PC-9 (cell line): ENCODE measurements around the gene CCDC63. TPM values are rescaled to one million over a fixed set of nuclear protein-coding genes. Genes with fewer than 3 reads are reported as not detected.

Experiments
- BruUV-seq: library from RNA; stranded (reverse); fragments of 400-500 nt; replicated peaks from 2 replicates; lab custom pipeline; 2021; lab: Mats Ljungman, UMichigan
- CTCF ChIA-PET: fragments of 300-600 bp; sonication (Branson Sonifier 250); formaldehyde crosslinking; loops from one replicate; lab custom pipeline; 2022; ENCODE audit warnings: antibody characterized with exemption; lab: Charles Lee
- POLR2A ChIA-PET: fragments of 300-600 bp; sonication (Branson Sonifier 250); formaldehyde crosslinking; loops from one replicate; lab custom pipeline; 2022; ENCODE audit warnings: antibody characterized with exemption; ENCODE audit not compliant: unreplicated experiment; lab: Charles Lee
- DNase-seq, 2 experiments: peaks; one replicate each; pipeline versions ENCODE4 v3.0.0 to v3.0.0-alpha.2; 2015 to 2022; ENCODE audit warnings: mixed read lengths in 1 of 2
- H2AFZ ChIP-seq: fragments of 200-600 bp; sonication (generic); 2 replicates; pipeline ENCODE4 v1.8.1; 2017; ENCODE audit warnings: antibody characterized with exemption
- H3F3A ChIP-seq: fragments of 200-600 bp; sonication (generic); 2 replicates; pipeline ENCODE4 v1.8.1; 2017; ENCODE audit warnings: antibody characterized with exemption, mild to moderate bottlenecking, low read depth; ENCODE audit not compliant: insufficient read depth
- H3K27ac ChIP-seq: fragments of 200-600 bp; sonication (generic); 2 replicates; pipeline ENCODE4 v1.6.1; 2016; ENCODE audit warnings: mixed run types
- H3K27me3 ChIP-seq: fragments of 200-600 bp; sonication (generic); 2 replicates; pipeline ENCODE4 v1.6.1; 2016; ENCODE audit warnings: low read depth, mixed run types; ENCODE audit not compliant: insufficient read depth
- H3K36me3 ChIP-seq: fragments of 200-600 bp; sonication (generic); 2 replicates; pipeline ENCODE4 v1.6.1; 2016; ENCODE audit warnings: low read depth, mixed run types
- H3K4me1 ChIP-seq: fragments of 200-600 bp; sonication (generic); replicated peaks from 2 replicates; pipeline ENCODE4 v1.6.1; 2016; ENCODE audit warnings: mixed run types; ENCODE audit not compliant: insufficient read depth
- H3K4me2 ChIP-seq: fragments of 200-600 bp; sonication (generic); 2 replicates; pipeline ENCODE4 v1.6.1; 2017; ENCODE audit warnings: mixed run types
- H3K4me3 ChIP-seq: fragments of 200-600 bp; sonication (generic); 2 replicates; pipeline ENCODE4 v1.6.1; 2016; ENCODE audit warnings: mixed run types
- H3K79me2 ChIP-seq: fragments of 200-600 bp; sonication (generic); 2 replicates; pipeline ENCODE4 v1.6.1; 2017; ENCODE audit warnings: low read depth, mixed run types
- H3K9me2 ChIP-seq: fragments of 200-600 bp; sonication (generic); 2 replicates; pipeline ENCODE4 v1.8.1; 2017; ENCODE audit warnings: mild to moderate bottlenecking; ENCODE audit not compliant: insufficient read depth
- H3K9me3 ChIP-seq: fragments of 200-600 bp; sonication (generic); 2 replicates; pipeline ENCODE4 v1.8.1; 2016; ENCODE audit warnings: low read depth; ENCODE audit not compliant: insufficient read depth
- H4K20me1 ChIP-seq: fragments of 200-600 bp; sonication (generic); 2 replicates; pipeline ENCODE4 v1.8.1; 2017; ENCODE audit not compliant: insufficient read depth
- EZH2 ChIP-seq: fragments of 200-600 bp; sonication (generic); IDR thresholded peaks from 2 replicates; pipeline ENCODE4 v1.8.0; 2017; ENCODE audit warnings: antibody characterized with exemption, low read depth
- intact Hi-C: fragments of 100-400 bp; cut with micrococcal nuclease; formaldehyde crosslinking; loops from one replicate; pipeline ENCODE4 v1.10.0; 2022; ENCODE audit not compliant: unreplicated experiment
- total RNA-seq: library from RNA; stranded (reverse); gene quantifications from 2 replicates; pipeline ENCODE4 v1.2.3, GENCODE V29; 2021
- TF ChIP-seq, protein P1 (sequence below): fragments of 200-600 bp; sonication (generic); conservative IDR thresholded peaks from 2 replicates; pipeline ENCODE4 v1.6.1; 2017; ENCODE audit warnings: mixed run types, antibody characterized with exemption, mild to moderate bottlenecking, moderate library complexity

The CCDC63 gene
- total RNA-seq, 1 experiment from 2014 or later: not detected

DNA sequence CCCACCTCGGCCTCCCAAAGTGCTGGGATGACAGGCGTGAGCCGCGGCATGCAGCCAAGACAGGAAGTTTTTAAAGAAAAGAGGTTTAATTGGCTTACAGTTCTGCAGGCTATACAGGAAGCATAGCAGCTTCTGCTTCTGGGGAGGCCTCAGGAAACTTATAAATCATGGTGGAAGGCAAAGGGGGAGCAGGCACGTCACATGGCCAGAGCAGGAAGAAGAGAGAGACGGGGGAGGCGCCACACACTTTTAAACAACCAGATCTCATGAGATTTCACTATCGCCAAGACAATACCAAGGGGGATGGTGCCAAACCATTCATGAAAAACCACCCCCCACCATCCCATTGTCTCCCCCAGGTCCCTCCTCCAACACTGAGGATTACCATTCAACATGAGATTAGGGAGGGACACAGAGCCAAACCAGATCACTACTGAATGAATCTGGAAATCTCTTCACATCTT is 14.1 kb downstream of the CCDC63 start:
- CTCF ChIA-PET: interaction anchor here (0.5 to 0.6 kb wide), 2 partner anchors 15 to 32 kb away, joined by 3 to 12 read pairs; no protein-coding TSS in a partner anchor
- Histone ChIP-seq H3K9me2 (no peaks in the 10 kb centered on the region), H3K27me3 (0 out of 2 replicates have a peak, but pooled peaks cover 14% of the 10 kb centered on the region), H3K9me3 (no peaks in the 10 kb centered on the region), H3K4me2 (no peak overlapping the region), H3K4me3 (no peak overlapping the region), H3K4me1 (no peaks in the 10 kb centered on the region), H2AFZ (no peak overlapping the region), H3K79me2 (no peaks in the 10 kb centered on the region), H3K36me3 (no peaks in the 10 kb centered on the region), H3K27ac (no peak overlapping the region), H4K20me1 (no peaks in the 10 kb centered on the region), H3F3A (no peaks in the 10 kb centered on the region)
- no peak for TF ChIP-seq EZH2
- TF ChIP-seq, protein P1, sequence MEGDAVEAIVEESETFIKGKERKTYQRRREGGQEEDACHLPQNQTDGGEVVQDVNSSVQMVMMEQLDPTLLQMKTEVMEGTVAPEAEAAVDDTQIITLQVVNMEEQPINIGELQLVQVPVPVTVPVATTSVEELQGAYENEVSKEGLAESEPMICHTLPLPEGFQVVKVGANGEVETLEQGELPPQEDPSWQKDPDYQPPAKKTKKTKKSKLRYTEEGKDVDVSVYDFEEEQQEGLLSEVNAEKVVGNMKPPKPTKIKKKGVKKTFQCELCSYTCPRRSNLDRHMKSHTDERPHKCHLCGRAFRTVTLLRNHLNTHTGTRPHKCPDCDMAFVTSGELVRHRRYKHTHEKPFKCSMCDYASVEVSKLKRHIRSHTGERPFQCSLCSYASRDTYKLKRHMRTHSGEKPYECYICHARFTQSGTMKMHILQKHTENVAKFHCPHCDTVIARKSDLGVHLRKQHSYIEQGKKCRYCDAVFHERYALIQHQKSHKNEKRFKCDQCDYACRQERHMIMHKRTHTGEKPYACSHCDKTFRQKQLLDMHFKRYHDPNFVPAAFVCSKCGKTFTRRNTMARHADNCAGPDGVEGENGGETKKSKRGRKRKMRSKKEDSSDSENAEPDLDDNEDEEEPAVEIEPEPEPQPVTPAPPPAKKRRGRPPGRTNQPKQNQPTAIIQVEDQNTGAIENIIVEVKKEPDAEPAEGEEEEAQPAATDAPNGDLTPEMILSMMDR: no peak
- no TSS peak for BruUV-seq
- POLR2A ChIA-PET: no interaction called here
- intact Hi-C loops: no loop called here
- DNase-seq: no peak

DNA sequence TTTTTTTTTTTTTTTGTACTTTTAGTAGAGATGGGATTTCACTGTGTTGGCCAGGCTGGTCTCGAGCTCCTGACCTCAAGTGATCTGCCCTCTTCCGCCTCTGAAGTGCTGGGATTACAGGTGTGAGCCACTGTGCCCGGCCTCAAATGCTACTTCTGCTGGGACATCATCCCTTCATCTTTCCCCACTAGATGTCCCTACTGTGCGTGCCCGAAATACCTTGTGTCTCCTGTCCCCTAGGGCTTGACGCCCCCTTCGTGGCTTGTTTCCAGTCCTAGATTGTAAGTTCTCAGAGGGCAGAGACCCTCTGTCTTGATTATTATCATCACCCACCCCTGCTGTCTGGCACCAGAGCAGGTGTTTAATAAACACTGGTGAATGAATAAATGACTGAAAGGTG is 14.9 kb downstream of the CCDC63 start:
- H3F3A ChIP-seq: no peaks in the 10 kb centered on the region
- H3K9me2 ChIP-seq: no peaks in the 10 kb centered on the region
- H3K27ac ChIP-seq: no peak overlapping the region
- no peak for TF ChIP-seq EZH2
- TF ChIP-seq, protein P1: no peak
- no peak overlapping the region for H3K4me3 ChIP-seq
- H3K9me3 ChIP-seq: no peaks in the 10 kb centered on the region
- no TSS peak for BruUV-seq
- 0 out of 2 replicates have a peak, but pooled peaks cover 15% of the 10 kb centered on the region for H3K27me3 ChIP-seq
- intact Hi-C loops: no loop called here
- POLR2A ChIA-PET: no interaction called here
- no peaks in the 10 kb centered on the region for H3K36me3 ChIP-seq
- H3K4me1 ChIP-seq: no peaks in the 10 kb centered on the region
- no peak overlapping the region for H3K4me2 ChIP-seq
- no peaks in the 10 kb centered on the region for H3K79me2 ChIP-seq
- H2AFZ ChIP-seq: no peak overlapping the region
- DNase-seq: no peak
- CTCF ChIA-PET: interaction anchor here (0.6 kb wide), 1 partner anchor 194 kb away, joined by 3 read pairs; no protein-coding TSS in a partner anchor
- H4K20me1 ChIP-seq: no peaks in the 10 kb centered on the region

DNA sequence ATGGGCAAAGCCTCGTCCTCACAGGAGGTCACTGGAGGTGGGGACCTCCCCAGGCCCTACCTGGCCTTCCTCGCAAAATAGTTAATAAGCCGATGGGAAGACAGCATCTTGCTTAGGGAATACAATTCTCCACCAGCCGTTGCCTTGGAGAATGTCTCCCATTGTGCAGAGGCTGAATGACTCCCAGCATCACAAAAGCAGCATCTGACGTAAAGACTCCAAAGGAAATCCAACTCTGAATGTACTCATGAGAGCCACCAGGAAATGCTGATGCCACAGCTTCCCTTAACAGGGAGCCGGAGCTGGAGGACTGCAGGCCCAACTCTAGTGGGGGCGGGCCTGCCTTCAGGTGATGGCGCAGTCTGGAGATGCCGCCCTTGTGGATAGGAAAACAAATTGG is 15.5 kb downstream of the CCDC63 start:
- H3K4me2 ChIP-seq: no peak overlapping the region
- no peaks in the 10 kb centered on the region for H3F3A ChIP-seq
- no peaks in the 10 kb centered on the region for H3K79me2 ChIP-seq
- intact Hi-C loops: no loop called here
- TF ChIP-seq, protein P1: no peak
- no peak for TF ChIP-seq EZH2
- no peak overlapping the region for H3K4me3 ChIP-seq
- H3K4me1 ChIP-seq: no peaks in the 10 kb centered on the region
- no peak for DNase-seq
- CTCF ChIA-PET: interaction anchor here (0.6 kb wide), 2 partner anchors 13 to 194 kb away, joined by 3 read pairs; no protein-coding TSS in a partner anchor
- H3K36me3 ChIP-seq: no peaks in the 10 kb centered on the region
- no peak overlapping the region for H3K27ac ChIP-seq
- POLR2A ChIA-PET: interaction anchor here (0.6 kb wide), 1 partner anchor 249 kb away, joined by 30 read pairs; the partner anchor contains the start of gene TCTN1
- no peaks in the 10 kb centered on the region for H4K20me1 ChIP-seq
- no TSS peak for BruUV-seq
- 0 out of 2 replicates have a peak, but pooled peaks cover 15% of the 10 kb centered on the region for H3K27me3 ChIP-seq
- no peaks in the 10 kb centered on the region for H3K9me2 ChIP-seq
- H2AFZ ChIP-seq: no peak overlapping the region
- H3K9me3 ChIP-seq: no peaks in the 10 kb centered on the region
